HG02981 (cell line): ENCODE measurements around the gene VAV3.
"Not testable (repeated sequence)": the region's sequence is repeated elsewhere in the genome, so short reads cannot be mapped to it uniquely, and the experiment has no call there.

Experiments used
- ATAC-seq: cut with Tn5 transposase; IDR thresholded peaks from one replicate; pipeline ENCODE4 v1.9.1; 2021; ENCODE audit warnings: mild to moderate bottlenecking, moderate library complexity; ENCODE audit not compliant: unreplicated experiment

Gene VAV3, protein sequence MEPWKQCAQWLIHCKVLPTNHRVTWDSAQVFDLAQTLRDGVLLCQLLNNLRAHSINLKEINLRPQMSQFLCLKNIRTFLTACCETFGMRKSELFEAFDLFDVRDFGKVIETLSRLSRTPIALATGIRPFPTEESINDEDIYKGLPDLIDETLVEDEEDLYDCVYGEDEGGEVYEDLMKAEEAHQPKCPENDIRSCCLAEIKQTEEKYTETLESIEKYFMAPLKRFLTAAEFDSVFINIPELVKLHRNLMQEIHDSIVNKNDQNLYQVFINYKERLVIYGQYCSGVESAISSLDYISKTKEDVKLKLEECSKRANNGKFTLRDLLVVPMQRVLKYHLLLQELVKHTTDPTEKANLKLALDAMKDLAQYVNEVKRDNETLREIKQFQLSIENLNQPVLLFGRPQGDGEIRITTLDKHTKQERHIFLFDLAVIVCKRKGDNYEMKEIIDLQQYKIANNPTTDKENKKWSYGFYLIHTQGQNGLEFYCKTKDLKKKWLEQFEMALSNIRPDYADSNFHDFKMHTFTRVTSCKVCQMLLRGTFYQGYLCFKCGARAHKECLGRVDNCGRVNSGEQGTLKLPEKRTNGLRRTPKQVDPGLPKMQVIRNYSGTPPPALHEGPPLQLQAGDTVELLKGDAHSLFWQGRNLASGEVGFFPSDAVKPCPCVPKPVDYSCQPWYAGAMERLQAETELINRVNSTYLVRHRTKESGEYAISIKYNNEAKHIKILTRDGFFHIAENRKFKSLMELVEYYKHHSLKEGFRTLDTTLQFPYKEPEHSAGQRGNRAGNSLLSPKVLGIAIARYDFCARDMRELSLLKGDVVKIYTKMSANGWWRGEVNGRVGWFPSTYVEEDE

DNA sequence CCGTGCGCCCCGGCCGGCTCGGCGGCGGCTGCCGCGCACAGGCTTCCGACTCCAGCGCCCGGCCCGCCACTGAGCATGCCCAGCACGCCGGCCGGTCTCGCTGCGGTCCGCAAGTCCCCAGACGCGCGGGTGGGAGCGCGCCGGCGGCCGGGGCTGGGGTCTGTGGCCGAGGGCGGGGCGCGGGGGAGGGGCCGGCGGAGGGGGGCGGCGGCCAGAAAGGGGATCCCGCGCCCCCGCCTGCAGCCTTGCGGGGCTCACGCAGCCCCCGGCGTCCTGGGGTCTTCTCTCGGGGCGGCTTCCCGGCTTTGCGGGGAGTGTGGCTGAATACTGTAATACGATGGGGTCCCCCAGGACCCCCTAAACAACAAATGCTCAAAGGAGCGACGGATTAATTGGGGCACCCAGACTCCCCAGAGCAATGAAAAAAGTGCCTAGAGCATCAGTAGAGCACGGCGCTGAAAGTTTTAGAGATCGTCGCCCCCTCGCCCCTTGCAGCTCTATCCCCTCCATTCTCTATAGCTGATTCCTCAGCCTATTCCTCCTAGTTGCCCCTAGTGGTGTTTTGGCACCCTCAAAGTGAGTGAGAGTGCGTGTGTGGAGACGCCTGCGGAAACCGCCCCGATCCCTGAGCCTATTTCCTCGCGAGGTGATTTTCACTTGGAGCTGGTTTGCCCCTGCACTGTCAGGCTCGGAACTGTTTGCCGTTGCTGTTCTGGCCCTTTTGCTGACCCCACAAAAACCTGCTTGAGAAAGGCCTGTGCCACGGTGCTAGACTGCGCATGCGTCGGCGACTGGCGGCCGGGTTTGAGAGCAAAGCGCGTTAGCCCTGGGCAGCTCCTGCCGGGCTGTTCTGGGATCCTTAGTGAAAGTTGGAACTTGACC lies at the start of gene VAV3:
TSS of gene VAV3 (minus strand) at position 71 of the 882 bp plus-strand sequence. CDS start 311 bp downstream, outside the sequence.
- no peak for ATAC-seq

DNA sequence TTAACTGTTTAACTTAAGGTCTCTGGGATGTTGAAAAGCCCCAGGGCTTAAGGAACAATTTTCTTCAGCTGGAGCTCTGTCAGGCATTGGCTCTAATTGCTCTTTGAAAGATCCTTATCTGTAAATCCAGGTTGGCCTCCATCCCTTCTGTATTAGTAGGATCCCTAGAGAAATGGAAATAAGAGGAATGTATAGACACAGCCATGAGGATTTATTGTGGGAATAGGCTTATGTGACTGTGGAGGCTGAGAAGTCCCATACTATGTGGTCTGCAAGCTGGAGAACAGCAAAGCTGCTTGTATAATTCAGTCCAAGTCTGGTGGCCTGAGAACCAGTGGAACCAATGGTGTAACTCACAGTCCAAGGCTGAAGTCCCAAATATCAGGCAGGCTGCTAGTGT lies 47.6 kb upstream of the VAV3 start:
- ATAC-seq = no peak

DNA sequence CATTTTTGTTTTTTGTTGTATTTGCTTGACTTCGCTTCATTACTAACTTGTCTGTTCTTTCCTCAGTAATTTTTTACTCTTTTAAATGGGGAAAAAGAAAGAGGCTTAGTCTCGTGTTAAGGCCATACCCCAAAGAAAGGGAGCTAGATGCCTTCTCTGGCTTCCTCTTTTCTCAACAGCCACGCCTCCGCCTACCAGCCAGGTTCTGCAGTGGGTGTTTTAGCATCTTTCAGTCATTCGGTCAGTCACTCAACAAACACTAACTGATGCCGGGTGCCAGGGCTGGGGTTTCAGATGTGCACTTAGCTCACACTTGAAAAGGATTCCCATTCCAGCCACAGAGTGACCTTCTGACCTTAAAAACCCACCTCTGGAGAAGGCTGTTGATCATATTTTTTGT lies 46.3 kb upstream of the VAV3 start:
- no peak for ATAC-seq

DNA sequence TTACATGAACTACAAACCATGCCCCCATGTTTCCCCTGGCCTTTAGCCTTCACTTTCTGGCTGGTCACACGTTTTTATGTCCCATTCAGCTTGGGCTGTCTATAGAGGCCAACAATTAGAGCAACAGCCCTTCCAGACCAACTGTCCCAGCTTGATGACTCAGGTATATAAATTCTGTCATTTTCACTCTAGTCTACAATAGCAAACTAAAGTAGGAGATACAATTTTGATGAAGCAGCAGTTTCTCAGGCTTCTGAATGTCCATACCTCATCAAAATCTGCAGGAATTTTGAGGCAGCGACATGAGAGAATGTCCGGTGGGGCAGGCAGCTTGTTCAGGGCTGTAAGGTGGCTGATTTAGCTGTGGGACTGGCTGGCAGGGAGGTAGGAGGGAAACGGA lies 45.6 kb upstream of the VAV3 start:
- ATAC-seq = no peak

DNA sequence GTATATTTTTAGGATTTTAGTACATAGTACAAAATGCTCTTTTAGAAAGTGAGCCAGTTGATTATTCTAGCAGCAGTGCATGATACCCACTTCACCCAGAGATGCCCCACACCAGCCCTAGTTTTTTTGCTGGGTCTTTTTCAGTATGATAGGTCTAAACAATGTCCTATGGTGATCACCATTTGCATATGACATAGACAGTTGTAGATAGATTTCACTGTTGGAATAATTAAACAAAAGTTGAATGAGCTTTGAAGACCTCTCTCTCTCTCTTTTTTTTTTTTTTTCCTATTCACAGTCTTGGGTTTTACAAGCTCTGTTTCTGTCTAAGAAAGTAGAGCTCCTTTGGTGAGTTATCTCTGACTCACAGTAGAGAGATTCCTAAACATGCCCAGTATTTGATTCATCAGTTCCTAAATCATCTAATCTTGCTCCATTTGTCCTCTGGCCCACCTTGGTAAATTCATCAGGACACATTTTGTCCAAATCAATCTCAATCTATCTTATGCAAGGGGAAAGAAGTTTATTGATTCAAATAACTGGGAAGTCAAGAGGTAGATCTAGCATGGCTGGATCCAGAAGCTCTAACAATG lies 44.7 kb upstream of the VAV3 start:
- no peak for ATAC-seq

DNA sequence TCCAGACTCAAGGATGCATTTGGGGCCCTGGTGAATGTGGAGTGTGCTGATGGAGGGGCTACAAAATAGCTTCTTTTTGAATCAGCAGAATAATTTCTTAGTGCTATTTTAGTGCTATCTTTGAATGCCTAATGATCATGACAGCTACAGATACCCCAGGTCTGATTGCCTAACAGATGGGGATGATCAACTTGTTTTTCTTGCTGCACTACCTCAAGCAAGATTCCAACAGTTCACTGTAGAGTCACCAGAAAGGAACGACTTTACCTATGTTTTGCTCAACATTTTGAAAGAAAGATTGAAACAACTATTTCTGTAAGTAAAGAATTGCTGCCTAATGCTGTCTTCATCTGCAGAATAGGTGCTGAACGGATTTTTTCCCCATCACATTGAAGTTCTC lies 42.6 kb upstream of the VAV3 start:
- ATAC-seq = no peak

DNA sequence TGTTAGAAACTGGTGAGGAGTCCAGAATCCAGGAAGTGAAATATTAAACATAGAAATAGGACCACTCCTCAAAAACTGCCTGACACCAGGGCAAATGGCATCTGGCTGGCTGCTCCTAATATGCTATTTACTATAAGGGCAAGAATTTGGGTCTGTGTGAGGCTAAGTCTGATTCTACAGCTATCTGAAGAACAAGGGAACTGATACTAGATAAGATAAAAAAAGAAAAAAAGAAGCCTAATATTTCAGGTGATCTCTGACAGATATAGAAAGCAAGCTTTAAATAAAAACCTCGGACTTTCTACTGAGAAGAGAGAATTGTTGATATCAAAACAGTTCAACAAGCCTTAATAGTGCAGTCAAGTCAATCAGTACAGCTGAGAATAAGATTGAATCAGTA lies 42.1 kb upstream of the VAV3 start:
- no peak for ATAC-seq

DNA sequence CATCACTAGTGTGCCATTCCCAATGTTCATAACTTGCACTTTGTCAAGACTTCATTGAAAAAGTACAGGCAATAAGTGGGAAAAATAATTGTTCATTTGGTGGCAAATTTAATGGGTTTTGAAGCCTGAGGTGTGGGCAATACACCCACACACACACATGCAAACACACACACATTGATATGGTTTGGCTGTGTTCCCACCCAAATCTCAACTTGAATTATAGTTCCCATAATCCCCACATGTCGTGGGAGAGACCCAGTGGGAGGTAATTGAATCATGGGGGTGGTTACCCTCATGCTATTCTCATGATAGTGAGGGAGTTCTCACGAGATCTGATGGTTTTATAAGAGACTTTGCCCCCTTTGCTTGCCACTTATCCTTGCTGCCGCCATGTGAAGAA lies 39.9 kb upstream of the VAV3 start:
- not testable (repeated sequence) for ATAC-seq

DNA sequence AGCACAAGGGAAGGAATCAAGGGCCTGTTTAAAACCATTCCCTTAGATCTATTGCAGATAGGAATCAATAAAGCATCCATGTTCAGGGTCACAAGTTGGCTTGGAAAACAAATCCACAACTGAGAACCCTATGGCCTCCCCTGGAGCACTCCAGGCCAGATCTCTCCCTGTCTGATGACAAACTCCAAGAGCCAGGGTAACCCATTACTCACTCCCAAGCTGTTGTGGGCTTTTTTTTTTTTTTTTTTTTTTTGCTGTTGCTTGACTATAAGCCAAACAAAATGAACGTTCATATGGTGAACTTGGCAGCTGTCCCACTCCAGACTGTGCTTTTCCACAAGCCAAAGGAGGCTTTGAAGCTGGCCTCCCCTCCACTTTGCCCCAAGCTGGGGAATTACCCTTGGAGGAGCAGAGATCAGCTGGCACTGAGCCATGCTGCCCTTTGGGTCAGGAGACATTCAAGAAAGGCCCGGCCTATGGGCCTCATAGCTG lies 35.7 kb upstream of the VAV3 start:
- ATAC-seq = no peak

DNA sequence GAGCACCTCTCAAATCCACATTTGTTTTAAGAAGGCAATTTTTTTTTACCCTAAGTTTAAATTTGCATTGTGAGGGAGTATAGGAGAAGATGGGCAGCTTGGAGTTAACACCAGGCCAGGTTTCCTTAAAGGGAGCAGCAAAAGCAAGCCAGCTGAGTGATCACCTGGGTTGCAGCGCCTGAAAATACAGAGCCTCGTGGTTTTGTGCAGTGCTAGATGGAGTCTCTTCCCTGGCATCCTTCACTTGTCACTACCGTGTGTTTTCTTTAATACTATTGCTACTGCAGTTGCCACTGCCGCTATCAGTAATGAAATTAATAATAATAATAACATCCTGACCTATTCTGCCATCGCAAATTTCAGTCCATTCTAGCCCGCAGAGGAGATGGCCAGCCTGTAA lies 35.2 kb upstream of the VAV3 start:
- ATAC-seq = no peak

DNA sequence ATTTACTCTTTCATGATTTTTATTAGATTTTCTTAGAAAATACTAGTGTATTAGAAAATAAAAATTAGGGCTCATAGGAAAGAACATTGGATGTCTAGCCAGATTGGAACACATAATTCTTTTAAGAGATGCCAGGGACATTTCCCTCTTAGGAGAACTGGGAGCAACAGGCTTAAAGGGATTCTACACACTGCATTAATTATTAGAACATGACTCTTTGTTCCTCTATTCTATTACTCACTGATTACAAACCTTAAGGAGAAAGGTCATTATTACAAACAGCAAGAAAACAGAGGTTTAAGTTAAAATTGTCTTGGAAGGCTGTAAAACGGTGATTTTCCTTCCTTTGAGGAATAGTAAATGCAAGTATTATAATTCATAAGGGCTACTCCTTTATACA lies 32.9 kb upstream of the VAV3 start:
- no peak for ATAC-seq

DNA sequence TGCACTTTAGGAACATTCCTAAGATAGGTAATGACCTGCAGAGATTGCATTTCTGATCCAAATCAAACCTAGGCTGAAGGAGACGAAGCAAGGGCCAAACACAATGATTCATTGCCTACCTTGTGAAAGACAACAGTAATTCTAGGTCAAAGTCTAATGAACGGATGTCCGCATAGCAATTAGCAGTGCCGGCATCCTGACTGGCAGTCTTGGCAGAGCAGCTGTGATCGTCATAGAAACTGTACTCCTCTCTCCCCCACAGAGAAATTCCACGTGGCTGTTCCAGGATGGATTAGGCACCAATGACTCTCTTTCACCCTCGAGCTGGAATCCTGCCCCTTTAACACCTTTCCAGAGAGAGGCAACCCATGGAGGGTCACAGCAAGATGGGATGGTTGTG lies 28.9 kb upstream of the VAV3 start:
- no peak for ATAC-seq

DNA sequence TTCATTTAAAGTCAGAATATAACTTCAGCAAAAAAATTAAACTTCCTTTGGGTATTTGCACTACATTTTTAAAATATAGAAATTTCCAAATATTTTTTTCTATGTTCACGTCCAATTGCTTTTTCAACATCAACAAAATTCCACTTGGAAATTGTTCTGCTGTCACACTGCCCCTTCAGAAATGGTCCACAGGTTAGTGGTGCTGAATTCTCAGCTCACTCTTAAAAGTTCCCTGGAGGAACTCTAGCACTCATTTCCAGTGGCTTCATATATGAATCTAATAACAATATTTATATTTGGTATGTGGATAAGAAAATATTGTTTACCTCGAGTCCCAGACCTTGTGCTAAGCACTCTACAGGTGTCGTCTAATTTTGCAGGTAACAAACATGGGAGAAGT lies 27.4 kb upstream of the VAV3 start:
- ATAC-seq = no peak

DNA sequence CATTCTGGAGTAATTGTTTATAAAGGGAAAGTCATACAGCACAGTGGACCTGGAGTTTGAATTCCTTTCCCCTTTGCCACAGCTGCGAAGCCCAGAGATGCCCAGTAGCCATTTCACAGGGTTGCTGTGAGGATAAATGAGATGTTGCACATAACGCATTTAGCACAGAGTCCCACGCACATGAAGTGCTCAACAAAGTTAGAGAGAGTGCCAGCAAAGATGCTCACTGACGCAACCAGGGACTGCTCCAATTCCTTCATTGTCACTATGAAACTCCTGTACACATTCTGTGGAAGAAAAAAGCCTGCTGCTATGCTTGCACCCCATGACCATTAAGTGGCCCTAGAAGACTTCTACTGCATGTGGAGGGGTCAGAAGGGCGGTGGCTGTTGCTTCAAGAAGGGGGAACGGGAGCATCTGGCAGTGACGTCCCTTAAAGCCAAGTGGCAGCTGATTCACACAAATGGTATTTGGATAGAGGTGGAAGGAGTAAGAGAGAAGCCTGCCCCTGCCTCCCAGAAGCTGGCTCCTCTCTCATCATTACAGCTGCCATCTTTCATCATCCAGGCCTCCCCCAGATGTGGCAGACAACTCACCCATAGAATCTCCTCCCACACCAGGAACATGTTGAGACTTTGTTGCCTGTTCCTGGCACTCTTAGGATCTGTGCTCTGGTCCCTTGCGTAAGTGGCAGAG lies 26.5 kb upstream of the VAV3 start:
- no peak for ATAC-seq

DNA sequence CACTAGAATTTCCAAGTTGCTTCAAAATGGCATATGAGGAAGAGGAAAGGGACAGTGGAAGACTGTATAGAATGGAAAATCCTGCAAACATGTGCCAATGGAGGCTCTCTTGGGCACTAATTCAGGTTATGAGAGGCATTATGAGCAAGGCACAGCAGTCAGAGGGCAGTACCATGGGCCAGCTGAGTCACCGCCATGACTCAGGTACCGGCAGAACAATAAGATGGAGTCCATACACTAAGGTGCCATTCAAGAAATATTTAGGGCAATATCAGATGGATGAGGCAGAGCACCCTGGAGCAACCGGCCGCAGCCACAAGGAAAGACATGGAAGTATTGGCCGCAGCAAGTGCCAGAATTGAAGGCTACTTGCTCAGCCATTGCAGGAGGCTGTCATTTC lies 25.6 kb upstream of the VAV3 start:
- ATAC-seq = no peak

DNA sequence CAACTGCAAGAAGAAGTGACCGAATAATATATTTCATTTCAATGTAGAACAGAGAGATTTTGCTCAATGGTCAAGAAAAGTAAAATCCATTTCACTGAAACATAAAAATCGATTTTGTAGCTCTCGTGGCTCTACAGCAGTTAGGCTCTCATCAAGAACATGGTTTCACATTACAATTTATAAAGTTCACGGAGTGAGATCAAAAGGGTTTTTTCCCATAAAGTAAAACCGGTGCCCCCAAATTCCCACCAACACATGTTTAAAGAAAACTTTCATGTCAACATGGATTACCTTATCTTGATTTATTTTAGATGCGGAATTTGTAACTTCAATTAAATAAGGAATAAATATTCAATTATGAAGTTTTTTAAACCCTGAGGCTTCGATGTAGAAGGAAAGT lies 16.3 kb upstream of the VAV3 start:
- no peak for ATAC-seq

DNA sequence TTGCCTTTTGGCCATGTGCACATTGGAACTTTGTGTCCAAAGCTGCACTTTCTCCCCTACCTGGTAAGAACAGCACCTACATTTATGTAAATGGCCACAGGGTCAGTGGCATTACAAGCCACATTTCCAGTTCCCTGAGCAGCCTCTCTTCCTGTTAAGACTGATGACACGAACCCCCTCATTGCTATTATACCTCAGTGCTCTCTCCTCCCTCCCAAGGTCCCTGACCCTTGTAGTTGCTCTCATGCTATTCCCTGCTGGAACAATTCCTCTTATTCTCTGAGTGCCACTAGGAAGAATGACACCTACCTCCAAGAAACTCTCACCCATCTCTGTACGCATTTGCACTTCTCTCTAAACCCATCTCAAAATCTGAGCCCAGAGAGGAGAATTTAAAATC lies 14.9 kb upstream of the VAV3 start:
- no peak for ATAC-seq

DNA sequence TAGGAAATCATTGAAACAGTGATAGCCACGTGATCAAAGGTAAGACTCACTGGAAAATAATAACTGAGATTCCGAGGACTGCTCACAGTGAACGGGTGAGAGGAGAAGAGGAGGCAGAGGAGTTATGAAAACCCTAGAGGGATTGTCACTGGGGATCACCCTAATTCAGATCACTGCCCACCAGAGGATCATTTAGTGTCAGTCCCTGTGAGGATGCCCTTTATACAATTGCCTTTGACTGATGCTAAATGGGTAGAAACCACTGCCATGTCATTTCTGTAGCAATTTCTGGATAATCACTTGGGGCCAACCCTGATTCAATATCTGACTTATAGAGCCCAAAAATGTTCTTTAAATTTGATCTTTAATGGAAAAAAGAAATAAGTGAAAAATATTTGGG lies 14.1 kb upstream of the VAV3 start:
- no peak for ATAC-seq

DNA sequence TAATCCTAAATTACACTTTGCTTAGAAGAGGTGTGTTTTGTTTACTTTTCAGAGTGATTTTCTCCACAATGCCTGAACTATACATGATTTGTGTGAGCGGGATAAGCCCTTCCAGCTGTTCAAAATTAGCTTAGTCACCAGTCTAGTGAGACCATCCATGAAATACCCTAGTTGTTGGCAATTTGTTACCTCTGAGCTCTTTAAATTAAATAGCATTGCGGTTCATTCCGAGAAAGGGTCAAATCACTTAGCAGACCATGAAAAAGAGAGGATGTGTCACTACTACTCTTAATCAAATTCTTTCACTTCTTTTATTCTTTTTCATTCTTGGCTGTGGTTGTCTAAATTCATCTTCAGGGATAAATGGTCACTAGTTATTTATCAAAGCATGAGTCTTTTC lies 11.9 kb upstream of the VAV3 start:
- ATAC-seq = no peak

DNA sequence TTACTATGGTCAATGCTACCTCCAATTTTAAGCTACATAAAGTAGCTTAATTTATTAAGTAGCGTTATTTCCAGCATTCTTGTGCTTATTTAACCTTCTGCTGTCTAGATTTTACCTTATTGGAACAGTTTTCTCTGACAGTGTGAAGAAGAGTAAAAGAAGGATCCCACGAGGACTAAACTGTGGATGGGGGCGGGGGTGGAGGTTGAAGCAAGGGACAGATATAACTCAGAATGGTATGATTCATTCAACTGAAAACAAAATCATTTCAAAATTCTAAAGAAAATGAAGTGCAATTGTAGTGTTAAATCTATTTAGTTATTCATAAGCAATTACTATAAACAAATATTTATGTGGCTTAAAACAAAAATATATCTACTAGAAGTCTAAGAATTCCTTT lies 11.5 kb upstream of the VAV3 start:
- no peak for ATAC-seq
